Measurements from ENCODE around the gene SFI1. TPM values are rescaled to one million over a fixed set of nuclear protein-coding genes. Genes with fewer than 3 reads are reported as not detected.
"Not testable (repeated sequence)": the region's sequence is repeated elsewhere in the genome, so short reads cannot be mapped to it uniquely, and the experiment has no call there.

SFI1 gene
- total and polyA plus RNA-seq, 3 donors from 2014 or later: 48.8 to 141 (median 129) TPM

GRCh38 chr22:31584804-31585160, 88.4 kb downstream of the SFI1 start:
- no peak for DNase-seq
- TF ChIP-seq, protein P1, sequence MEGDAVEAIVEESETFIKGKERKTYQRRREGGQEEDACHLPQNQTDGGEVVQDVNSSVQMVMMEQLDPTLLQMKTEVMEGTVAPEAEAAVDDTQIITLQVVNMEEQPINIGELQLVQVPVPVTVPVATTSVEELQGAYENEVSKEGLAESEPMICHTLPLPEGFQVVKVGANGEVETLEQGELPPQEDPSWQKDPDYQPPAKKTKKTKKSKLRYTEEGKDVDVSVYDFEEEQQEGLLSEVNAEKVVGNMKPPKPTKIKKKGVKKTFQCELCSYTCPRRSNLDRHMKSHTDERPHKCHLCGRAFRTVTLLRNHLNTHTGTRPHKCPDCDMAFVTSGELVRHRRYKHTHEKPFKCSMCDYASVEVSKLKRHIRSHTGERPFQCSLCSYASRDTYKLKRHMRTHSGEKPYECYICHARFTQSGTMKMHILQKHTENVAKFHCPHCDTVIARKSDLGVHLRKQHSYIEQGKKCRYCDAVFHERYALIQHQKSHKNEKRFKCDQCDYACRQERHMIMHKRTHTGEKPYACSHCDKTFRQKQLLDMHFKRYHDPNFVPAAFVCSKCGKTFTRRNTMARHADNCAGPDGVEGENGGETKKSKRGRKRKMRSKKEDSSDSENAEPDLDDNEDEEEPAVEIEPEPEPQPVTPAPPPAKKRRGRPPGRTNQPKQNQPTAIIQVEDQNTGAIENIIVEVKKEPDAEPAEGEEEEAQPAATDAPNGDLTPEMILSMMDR (IDR thresholded peaks at IDR 0.05): no peak
- TF ChIP-seq POLR2A (IDR thresholded peaks at IDR 0.05): no peak
- H3K27ac ChIP-seq: peak overlapping the region in 1 of 2 donors; percentile 18
- no peaks in the 10 kb centered on the region for H3K36me3 ChIP-seq (ENCODE audit: low read depth, missing control alignments)
- peaks cover 18% of the 10 kb centered on the region for H3K4me1 ChIP-seq
- no peaks in the 10 kb centered on the region for H3K27me3 ChIP-seq
- H3K4me3 ChIP-seq: no peak overlapping the region
- intact Hi-C loops (cut with DNase I; ENCODE audit: low total_unique reads): no loop called here
- WGBS, 2 donors: 55 to 76% methylated on average over 5 of the region's 5 CpGs
- no peaks in the 10 kb centered on the region for H3K9me3 ChIP-seq

- Histone ChIP-seq H3K36me3 (ENCODE audit: low read depth, missing control alignments) (no peaks in the 10 kb centered on the region), H3K27ac (peak overlapping the region; percentile 18 to 47), H3K9me3 (no peaks in the 10 kb centered on the region), H3K4me1 (peaks cover 18% of the 10 kb centered on the region), H3K4me3 (no peak overlapping the region), H3K27me3 (no peaks in the 10 kb centered on the region)
- no peak for TF ChIP-seq POLR2A (IDR thresholded peaks at IDR 0.05)
- TF ChIP-seq, protein P1 (IDR thresholded peaks at IDR 0.05): no peak
- DNase-seq: no peak
- intact Hi-C loops (cut with DNase I; ENCODE audit: low total_unique reads): no loop called here
- WGBS, 2 donors: 42 to 57% methylated on average over 3 of the region's 3 CpGs
These were observed 89.0 kb downstream of the SFI1 start for GRCh38 chr22:31585161-31585859.

GRCh38 chr22:31586137-31586920, 90.0 kb downstream of the SFI1 start:
- no peak overlapping the region for H3K4me3 ChIP-seq
- H3K36me3 ChIP-seq (ENCODE audit: low read depth, missing control alignments): no peaks in the 10 kb centered on the region
- H3K27ac ChIP-seq: peak overlapping the region; percentile 18 to 47
- no peak for TF ChIP-seq POLR2A (IDR thresholded peaks at IDR 0.05)
- TF ChIP-seq, protein P1 (IDR thresholded peaks at IDR 0.05): no peak
- H3K4me1 ChIP-seq: peaks cover 18% of the 10 kb centered on the region
- no peak for DNase-seq
- H3K9me3 ChIP-seq: no peaks in the 10 kb centered on the region
- 75 to 77% methylated on average over 7 of the region's 7 CpGs for WGBS, 2 donors
- no peaks in the 10 kb centered on the region for H3K27me3 ChIP-seq
- intact Hi-C loops (cut with DNase I; ENCODE audit: low total_unique reads): no loop called here

- Histone ChIP-seq H3K4me1 (peaks cover 18% of the 10 kb centered on the region), H3K27ac (no peak overlapping the region), H3K4me3 (no peak overlapping the region), H3K9me3 (no peaks in the 10 kb centered on the region), H3K27me3 (no peaks in the 10 kb centered on the region), H3K36me3 (ENCODE audit: low read depth, missing control alignments) (no peaks in the 10 kb centered on the region)
- intact Hi-C loops (cut with DNase I; ENCODE audit: low total_unique reads): no loop called here
- TF ChIP-seq, protein P1 (IDR thresholded peaks at IDR 0.05): no peak
- no peak for TF ChIP-seq POLR2A (IDR thresholded peaks at IDR 0.05)
- 82 to 89% methylated on average over 6 of the region's 6 CpGs for WGBS, 2 donors
- DNase-seq: no peak
These were observed 92.8 kb downstream of the SFI1 start for GRCh38 chr22:31588970-31589675.

DNA sequence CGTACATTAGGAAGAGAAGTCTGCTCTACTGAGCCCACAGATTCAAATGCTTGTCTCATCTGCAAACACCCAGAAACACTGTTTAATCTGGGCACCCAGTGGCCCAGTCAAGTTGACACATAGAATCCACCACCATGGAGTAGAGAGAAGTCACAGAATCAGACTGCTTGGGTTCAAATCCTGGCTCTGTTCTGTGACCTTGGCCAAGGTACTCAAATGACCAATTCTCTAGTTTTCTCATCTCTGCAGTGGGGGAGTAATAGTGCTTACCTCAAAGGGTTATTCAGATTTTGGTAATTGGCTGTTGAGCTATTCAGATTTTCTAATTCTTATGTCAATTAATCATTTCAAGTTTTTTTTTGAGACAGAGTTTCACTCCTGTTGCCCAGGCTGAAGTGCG, 93.8 kb downstream of the SFI1 start:
- intact Hi-C loops (cut with DNase I; ENCODE audit: low total_unique reads); H3K36me3 ChIP-seq (ENCODE audit: low read depth, missing control alignments); H3K9me3 ChIP-seq; H3K27me3 ChIP-seq; DNase-seq; H3K27ac ChIP-seq; H3K4me3 ChIP-seq: not testable (repeated sequence)
- 100% methylated on average over 1 of the region's 2 CpGs; no CpG with 5 or more reads in 1 of the 2 donors for WGBS, 2 donors
- peaks cover 13% of the 10 kb centered on the region for H3K4me1 ChIP-seq

Measured in testis (tissue), 3 donors.